ENCODE data around the gene MNS1. TPM values are rescaled to one million over a fixed set of nuclear protein-coding genes. Genes with fewer than 3 reads are reported as not detected.

The MNS1 gene
- total and polyA plus RNA-seq, 2 experiments from 2014 or later = 2.9 to 16.9 TPM

DNA sequence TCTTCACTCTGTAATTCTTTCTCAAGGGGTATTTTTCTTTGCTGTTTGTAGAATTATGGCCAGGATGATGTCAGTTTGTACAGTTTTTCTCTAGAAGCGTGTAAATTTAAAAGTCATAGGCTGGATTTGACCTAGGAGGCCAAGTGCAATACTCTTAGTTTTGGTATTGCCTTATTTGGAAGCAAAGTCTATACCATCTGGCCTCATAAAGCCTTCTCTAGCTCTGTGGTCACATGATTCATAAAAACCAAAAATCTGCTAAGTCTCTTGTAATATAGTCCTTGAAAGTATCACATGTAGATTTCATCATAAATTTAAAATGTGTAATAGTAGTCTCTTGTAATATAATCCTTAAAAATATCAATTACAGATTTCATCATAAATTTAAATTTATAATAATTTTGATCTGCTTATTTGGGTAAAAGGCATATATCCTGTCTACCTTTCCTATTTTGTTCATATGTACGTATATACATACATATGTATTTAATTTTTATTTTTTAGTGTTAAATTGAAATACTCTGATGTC lies 74.1 kb downstream of the MNS1 start:
- H3K9me2 ChIP-seq (ENCODE audit: insufficient read depth) = no peaks in the 10 kb centered on the region
- no peak for DNase-seq (ENCODE audit: low spot score)
- H3K36me3 Mint-ChIP-seq (ENCODE audit: low read depth) = peaks cover 13% of the 10 kb centered on the region; the same call in 2 of the 3 replicates
- no peak overlapping the region for H3K4me3 Mint-ChIP-seq
- H3K79me2 ChIP-seq (replicated peaks; ENCODE audit: insufficient read depth) = no peaks in the 10 kb centered on the region
- H3K4me1 ChIP-seq (ENCODE audit: insufficient read depth) = no peaks in the 10 kb centered on the region
- no peak overlapping the region for H3K27ac Mint-ChIP-seq
- no peak overlapping the region for H3K27ac ChIP-seq (ENCODE audit: low read depth)
- H3K36me3 ChIP-seq (ENCODE audit: insufficient read depth) = no peaks in the 10 kb centered on the region
- H3K4me3 ChIP-seq = no peak overlapping the region
- H3K27me3 ChIP-seq (ENCODE audit: insufficient read depth) = no peaks in the 10 kb centered on the region
- H3F3A ChIP-seq (replicated peaks; ENCODE audit: low read depth) = no peaks in the 10 kb centered on the region
- TF ChIP-seq, protein P1, sequence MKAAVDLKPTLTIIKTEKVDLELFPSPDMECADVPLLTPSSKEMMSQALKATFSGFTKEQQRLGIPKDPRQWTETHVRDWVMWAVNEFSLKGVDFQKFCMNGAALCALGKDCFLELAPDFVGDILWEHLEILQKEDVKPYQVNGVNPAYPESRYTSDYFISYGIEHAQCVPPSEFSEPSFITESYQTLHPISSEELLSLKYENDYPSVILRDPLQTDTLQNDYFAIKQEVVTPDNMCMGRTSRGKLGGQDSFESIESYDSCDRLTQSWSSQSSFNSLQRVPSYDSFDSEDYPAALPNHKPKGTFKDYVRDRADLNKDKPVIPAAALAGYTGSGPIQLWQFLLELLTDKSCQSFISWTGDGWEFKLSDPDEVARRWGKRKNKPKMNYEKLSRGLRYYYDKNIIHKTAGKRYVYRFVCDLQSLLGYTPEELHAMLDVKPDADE (IDR thresholded peaks at IDR 0.05) = no peak
- TF ChIP-seq JUNB (IDR thresholded peaks at IDR 0.05; ENCODE audit: unreplicated experiment) (no peak), ZNF114 (CRISPR knock-in tag; IDR thresholded peaks at IDR 0.05) (no peak), STAT1 (IDR thresholded peaks at IDR 0.05; ENCODE audit: unreplicated experiment) (no peak), ZNF331 (CRISPR knock-in tag; IDR thresholded peaks at IDR 0.05; ENCODE audit: low read depth) (no peak), POLR2AphosphoS5 (IDR thresholded peaks at IDR 0.05; ENCODE audit: low read depth) (no peak), EZH2 (IDR thresholded peaks at IDR 0.05; ENCODE audit: low read depth, unreplicated experiment) (no peak), NANOG (IDR thresholded peaks at IDR 0.05; ENCODE audit: borderline replicate concordance) (no peak), EZH2phosphoT487 (IDR thresholded peaks at IDR 0.05; ENCODE audit: unreplicated experiment) (no peak), CREB1 (CRISPR knock-in tag; IDR thresholded peaks at IDR 0.05; ENCODE audit: low read depth) (no peak)
- TF ChIP-seq, protein P2, sequence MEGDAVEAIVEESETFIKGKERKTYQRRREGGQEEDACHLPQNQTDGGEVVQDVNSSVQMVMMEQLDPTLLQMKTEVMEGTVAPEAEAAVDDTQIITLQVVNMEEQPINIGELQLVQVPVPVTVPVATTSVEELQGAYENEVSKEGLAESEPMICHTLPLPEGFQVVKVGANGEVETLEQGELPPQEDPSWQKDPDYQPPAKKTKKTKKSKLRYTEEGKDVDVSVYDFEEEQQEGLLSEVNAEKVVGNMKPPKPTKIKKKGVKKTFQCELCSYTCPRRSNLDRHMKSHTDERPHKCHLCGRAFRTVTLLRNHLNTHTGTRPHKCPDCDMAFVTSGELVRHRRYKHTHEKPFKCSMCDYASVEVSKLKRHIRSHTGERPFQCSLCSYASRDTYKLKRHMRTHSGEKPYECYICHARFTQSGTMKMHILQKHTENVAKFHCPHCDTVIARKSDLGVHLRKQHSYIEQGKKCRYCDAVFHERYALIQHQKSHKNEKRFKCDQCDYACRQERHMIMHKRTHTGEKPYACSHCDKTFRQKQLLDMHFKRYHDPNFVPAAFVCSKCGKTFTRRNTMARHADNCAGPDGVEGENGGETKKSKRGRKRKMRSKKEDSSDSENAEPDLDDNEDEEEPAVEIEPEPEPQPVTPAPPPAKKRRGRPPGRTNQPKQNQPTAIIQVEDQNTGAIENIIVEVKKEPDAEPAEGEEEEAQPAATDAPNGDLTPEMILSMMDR (conservative IDR thresholded peaks at IDR 0.05; ENCODE audit: low read depth in 2 of 2) = no peak
- TF ChIP-seq, protein P3, sequence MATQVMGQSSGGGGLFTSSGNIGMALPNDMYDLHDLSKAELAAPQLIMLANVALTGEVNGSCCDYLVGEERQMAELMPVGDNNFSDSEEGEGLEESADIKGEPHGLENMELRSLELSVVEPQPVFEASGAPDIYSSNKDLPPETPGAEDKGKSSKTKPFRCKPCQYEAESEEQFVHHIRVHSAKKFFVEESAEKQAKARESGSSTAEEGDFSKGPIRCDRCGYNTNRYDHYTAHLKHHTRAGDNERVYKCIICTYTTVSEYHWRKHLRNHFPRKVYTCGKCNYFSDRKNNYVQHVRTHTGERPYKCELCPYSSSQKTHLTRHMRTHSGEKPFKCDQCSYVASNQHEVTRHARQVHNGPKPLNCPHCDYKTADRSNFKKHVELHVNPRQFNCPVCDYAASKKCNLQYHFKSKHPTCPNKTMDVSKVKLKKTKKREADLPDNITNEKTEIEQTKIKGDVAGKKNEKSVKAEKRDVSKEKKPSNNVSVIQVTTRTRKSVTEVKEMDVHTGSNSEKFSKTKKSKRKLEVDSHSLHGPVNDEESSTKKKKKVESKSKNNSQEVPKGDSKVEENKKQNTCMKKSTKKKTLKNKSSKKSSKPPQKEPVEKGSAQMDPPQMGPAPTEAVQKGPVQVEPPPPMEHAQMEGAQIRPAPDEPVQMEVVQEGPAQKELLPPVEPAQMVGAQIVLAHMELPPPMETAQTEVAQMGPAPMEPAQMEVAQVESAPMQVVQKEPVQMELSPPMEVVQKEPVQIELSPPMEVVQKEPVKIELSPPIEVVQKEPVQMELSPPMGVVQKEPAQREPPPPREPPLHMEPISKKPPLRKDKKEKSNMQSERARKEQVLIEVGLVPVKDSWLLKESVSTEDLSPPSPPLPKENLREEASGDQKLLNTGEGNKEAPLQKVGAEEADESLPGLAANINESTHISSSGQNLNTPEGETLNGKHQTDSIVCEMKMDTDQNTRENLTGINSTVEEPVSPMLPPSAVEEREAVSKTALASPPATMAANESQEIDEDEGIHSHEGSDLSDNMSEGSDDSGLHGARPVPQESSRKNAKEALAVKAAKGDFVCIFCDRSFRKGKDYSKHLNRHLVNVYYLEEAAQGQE (IDR thresholded peaks at IDR 0.05; ENCODE audit: unreplicated experiment) = no peak
- TF ChIP-seq, protein P4, sequence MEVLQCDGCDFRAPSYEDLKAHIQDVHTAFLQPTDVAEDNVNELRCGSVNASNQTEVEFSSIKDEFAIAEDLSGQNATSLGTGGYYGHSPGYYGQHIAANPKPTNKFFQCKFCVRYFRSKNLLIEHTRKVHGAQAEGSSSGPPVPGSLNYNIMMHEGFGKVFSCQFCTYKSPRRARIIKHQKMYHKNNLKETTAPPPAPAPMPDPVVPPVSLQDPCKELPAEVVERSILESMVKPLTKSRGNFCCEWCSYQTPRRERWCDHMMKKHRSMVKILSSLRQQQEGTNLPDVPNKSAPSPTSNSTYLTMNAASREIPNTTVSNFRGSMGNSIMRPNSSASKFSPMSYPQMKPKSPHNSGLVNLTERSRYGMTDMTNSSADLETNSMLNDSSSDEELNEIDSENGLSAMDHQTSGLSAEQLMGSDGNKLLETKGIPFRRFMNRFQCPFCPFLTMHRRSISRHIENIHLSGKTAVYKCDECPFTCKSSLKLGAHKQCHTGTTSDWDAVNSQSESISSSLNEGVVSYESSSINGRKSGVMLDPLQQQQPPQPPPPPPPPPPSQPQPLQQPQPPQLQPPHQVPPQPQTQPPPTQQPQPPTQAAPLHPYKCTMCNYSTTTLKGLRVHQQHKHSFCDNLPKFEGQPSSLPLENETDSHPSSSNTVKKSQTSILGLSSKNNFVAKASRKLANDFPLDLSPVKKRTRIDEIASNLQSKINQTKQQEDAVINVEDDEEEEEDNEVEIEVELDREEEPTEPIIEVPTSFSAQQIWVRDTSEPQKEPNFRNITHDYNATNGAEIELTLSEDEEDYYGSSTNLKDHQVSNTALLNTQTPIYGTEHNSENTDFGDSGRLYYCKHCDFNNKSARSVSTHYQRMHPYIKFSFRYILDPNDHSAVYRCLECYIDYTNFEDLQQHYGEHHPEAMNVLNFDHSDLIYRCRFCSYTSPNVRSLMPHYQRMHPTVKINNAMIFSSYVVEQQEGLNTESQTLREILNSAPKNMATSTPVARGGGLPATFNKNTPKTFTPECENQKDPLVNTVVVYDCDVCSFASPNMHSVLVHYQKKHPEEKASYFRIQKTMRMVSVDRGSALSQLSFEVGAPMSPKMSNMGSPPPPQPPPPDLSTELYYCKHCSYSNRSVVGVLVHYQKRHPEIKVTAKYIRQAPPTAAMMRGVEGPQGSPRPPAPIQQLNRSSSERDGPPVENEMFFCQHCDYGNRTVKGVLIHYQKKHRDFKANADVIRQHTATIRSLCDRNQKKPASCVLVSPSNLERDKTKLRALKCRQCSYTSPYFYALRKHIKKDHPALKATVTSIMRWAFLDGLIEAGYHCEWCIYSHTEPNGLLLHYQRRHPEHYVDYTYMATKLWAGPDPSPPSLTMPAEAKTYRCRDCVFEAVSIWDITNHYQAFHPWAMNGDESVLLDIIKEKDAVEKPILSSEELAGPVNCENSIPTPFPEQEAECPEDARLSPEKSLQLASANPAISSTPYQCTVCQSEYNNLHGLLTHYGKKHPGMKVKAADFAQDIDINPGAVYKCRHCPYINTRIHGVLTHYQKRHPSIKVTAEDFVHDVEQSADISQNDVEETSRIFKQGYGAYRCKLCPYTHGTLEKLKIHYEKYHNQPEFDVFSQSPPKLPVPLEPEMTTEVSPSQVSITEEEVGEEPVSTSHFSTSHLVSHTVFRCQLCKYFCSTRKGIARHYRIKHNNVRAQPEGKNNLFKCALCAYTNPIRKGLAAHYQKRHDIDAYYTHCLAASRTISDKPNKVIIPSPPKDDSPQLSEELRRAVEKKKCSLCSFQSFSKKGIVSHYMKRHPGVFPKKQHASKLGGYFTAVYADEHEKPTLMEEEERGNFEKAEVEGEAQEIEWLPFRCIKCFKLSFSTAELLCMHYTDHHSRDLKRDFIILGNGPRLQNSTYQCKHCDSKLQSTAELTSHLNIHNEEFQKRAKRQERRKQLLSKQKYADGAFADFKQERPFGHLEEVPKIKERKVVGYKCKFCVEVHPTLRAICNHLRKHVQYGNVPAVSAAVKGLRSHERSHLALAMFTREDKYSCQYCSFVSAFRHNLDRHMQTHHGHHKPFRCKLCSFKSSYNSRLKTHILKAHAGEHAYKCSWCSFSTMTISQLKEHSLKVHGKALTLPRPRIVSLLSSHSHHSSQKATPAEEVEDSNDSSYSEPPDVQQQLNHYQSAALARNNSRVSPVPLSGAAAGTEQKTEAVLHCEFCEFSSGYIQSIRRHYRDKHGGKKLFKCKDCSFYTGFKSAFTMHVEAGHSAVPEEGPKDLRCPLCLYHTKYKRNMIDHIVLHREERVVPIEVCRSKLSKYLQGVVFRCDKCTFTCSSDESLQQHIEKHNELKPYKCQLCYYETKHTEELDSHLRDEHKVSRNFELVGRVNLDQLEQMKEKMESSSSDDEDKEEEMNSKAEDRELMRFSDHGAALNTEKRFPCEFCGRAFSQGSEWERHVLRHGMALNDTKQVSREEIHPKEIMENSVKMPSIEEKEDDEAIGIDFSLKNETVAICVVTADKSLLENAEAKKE (CRISPR knock-in tag; IDR thresholded peaks at IDR 0.05) = no peak
- no peaks in the 10 kb centered on the region for H3K9me3 Mint-ChIP-seq
- H2AFZ ChIP-seq = no peak overlapping the region
- no peaks in the 10 kb centered on the region for H3K4me1 Mint-ChIP-seq
- no peaks in the 10 kb centered on the region for H3K27me3 Mint-ChIP-seq (ENCODE audit: insufficient read depth, low read depth, poor library complexity)
- no peaks in the 10 kb centered on the region for H4K20me1 ChIP-seq (replicated peaks; ENCODE audit: insufficient read depth)
- no peak for ATAC-seq
- no peak overlapping the region for H3K4me2 ChIP-seq

Measured in GM23338 (cell line).